Mucosa of descending colon (tissue), 3 donors: ENCODE results near the gene LRRK1. TPM values are rescaled to one million over a fixed set of nuclear protein-coding genes. Genes with fewer than 3 reads are reported as not detected.

Source experiments
- ATAC-seq: fragments of 200-7000 bp; cut with Tn5 transposase; one replicate; pipeline ENCODE4 v1.9.1; 2020; ENCODE audit warnings: mild to moderate bottlenecking, moderate library complexity
- DNase-seq, 3 donors: peaks; one replicate each; pipeline ENCODE4 v3.0.0-alpha.2; 2020
- H3K36me3 ChIP-seq: fragments of 200-600 bp; one replicate; pipeline ENCODE4 v1.8.0; 2021; ENCODE audit warnings: low read depth, mild to moderate bottlenecking
- H3K4me1 ChIP-seq: fragments of 200-600 bp; one replicate; pipeline ENCODE4 v1.8.0; 2021; ENCODE audit warnings: low read depth, mild to moderate bottlenecking
- H3K4me3 ChIP-seq: fragments of 200-600 bp; one replicate; pipeline ENCODE4 v1.8.0; 2021; ENCODE audit warnings: mild to moderate bottlenecking
- H3K9me3 ChIP-seq: fragments of 200-600 bp; one replicate; pipeline ENCODE4 v1.8.0; 2021; ENCODE audit warnings: mild to moderate bottlenecking
- intact Hi-C, 2 donors: fragments of 100-400 bp; cut with DNase I in 1 of 2; cut with micrococcal nuclease in 1 of 2; formaldehyde crosslinking; loops; one replicate each; pipeline versions ENCODE4 v1.11.0 to v1.11.1; 2022; cut with DNase I, micrococcal nuclease
- total RNA-seq, 3 donors: library from RNA; stranded (reverse); fragmentation: NEBNext Ultra II Directional in 2 of 3; extraction: Animal tissue kit (Norgen Biotek cat#: 25700) in 2 of 3; gene quantifications; one replicate each; pipeline versions ENCODE4 v1.2.1 to v1.2.4, GENCODE V29; 2021 to 2023
- TF ChIP-seq, protein P1 (sequence below): fragments of 200-600 bp; IDR thresholded peaks from one replicate; pipeline ENCODE4 v1.8.0; 2022; ENCODE audit warnings: antibody characterized with exemption, mild to moderate bottlenecking
- donor health status: DM: no; HTN: no; CAD: no; lungs with moderate emphysema.
- donor health status: DM: no; HTN: no; CAD: no.
- donor health status: DM: no; HTN: yes; CAD: no.

LRRK1 gene
- total RNA-seq, 3 donors from 2014 or later, result 43.7 to 60.1 (median 50.6) TPM

DNA sequence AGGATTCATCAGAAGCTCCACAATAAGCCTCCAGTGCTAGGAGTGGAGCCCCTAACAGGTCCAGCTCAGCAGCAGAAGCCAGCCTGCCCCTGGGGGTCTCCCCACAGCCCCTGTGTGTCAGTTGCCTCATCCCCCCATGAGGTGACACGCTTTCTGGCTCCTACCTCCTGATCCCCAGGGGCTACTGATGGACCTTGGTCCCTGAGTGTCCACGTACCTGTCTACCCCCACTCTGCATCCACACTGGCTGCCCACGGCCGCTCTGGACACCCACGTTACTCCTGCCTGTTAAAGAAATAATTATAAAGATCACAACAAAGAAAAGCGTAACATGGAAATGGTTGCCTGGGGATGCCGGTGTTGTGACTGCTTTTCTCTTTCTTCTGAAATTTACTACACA, 189.6 kb downstream of the LRRK1 start:
- TF ChIP-seq, protein P1, sequence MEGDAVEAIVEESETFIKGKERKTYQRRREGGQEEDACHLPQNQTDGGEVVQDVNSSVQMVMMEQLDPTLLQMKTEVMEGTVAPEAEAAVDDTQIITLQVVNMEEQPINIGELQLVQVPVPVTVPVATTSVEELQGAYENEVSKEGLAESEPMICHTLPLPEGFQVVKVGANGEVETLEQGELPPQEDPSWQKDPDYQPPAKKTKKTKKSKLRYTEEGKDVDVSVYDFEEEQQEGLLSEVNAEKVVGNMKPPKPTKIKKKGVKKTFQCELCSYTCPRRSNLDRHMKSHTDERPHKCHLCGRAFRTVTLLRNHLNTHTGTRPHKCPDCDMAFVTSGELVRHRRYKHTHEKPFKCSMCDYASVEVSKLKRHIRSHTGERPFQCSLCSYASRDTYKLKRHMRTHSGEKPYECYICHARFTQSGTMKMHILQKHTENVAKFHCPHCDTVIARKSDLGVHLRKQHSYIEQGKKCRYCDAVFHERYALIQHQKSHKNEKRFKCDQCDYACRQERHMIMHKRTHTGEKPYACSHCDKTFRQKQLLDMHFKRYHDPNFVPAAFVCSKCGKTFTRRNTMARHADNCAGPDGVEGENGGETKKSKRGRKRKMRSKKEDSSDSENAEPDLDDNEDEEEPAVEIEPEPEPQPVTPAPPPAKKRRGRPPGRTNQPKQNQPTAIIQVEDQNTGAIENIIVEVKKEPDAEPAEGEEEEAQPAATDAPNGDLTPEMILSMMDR, result no peak
- intact Hi-C loops, result no loop called here
- Histone ChIP-seq H3K4me1 (no peaks in the 10 kb centered on the region), H3K4me3 (no peak overlapping the region), H3K9me3 (no peaks in the 10 kb centered on the region), H3K36me3 (no peaks in the 10 kb centered on the region)
- ATAC-seq, result no peak
- DNase-seq, result no peak

DNA sequence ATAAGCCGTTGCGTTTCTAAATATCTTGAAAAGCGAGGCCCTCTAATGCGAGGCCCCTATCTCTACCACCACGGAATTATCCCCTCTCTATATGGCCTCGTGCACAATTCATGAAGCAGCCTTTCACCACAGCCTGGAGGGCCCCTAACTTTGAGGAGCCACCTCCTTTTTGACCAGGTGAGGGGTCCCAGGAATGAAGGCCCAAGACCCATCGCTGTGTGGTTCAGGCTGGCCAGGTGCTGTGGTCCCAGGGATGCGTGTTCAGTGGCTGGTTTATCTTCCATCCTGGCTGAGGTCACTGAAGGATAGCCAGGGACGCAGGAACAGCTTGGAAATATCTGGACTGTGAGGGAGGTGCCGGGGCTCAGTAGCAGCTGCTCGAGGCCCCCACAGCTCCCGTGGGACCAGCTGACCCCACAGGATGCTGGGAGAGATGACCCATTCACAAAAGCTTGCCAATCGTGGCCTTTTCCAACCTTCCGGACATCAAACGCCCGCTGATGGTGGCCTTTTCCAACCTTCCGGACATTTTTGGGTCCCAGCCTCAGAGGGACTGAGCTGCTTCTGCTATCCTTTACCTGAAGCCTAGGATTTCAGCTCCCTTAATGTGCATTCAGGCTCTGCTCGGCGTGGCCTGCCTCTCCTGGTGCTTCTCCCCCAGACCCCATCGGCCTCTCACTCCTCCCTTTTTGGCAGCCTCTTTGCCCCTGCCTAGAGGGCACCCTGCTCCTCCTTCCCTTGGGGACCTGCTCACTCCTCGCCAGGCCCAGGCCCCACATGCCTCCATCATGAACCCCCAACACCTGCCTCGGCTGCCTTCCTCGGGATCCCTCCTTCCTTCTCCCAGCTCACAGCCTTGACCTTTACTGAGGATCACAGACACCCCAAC, 191.8 kb downstream of the LRRK1 start:
- no peak for ATAC-seq
- intact Hi-C loops, result no loop called here
- H3K4me1 ChIP-seq, result no peaks in the 10 kb centered on the region
- no peak overlapping the region for H3K4me3 ChIP-seq
- no peaks in the 10 kb centered on the region for H3K36me3 ChIP-seq
- H3K9me3 ChIP-seq, result no peaks in the 10 kb centered on the region
- TF ChIP-seq, protein P1, result no peak
- no peak for DNase-seq

DNA sequence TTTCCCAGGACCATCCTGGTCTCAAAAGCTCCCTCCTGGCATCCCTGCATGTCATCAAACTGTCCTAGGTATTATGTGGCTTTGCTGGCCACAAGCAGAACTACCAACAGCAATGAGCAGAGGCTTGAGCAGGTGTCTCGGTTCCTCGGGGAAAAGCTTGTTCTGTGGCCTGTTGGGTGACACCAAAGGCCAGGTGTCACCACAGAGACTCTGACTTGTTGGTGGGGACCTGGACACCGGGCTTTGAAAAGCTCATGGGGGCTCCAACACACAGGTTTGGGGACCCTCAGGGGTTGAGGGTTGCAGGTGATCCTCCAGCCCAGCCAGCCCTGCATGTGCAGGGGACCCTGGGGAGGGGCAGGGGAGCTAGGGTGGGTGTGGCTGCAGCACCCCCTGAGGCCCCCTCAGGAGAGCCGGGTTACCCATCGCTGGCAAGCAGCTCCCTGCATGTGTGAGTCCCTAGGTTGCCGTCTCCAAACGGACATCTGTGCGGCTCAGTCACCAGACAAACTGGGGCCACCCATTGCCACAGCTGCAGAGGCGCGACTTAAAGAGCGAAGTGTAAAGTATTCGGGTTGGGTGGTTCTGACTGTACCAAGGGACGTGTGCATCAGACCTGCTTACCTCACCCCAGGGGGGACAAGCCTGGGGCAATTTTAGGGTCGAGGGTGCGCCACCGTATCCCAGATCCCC, 192.6 kb downstream of the LRRK1 start:
- TF ChIP-seq, protein P1, result no peak
- no peak for DNase-seq
- no peaks in the 10 kb centered on the region for H3K36me3 ChIP-seq
- ATAC-seq, result no peak
- no peaks in the 10 kb centered on the region for H3K4me1 ChIP-seq
- H3K9me3 ChIP-seq, result no peaks in the 10 kb centered on the region
- intact Hi-C loops, result no loop called here
- H3K4me3 ChIP-seq, result no peak overlapping the region

DNA sequence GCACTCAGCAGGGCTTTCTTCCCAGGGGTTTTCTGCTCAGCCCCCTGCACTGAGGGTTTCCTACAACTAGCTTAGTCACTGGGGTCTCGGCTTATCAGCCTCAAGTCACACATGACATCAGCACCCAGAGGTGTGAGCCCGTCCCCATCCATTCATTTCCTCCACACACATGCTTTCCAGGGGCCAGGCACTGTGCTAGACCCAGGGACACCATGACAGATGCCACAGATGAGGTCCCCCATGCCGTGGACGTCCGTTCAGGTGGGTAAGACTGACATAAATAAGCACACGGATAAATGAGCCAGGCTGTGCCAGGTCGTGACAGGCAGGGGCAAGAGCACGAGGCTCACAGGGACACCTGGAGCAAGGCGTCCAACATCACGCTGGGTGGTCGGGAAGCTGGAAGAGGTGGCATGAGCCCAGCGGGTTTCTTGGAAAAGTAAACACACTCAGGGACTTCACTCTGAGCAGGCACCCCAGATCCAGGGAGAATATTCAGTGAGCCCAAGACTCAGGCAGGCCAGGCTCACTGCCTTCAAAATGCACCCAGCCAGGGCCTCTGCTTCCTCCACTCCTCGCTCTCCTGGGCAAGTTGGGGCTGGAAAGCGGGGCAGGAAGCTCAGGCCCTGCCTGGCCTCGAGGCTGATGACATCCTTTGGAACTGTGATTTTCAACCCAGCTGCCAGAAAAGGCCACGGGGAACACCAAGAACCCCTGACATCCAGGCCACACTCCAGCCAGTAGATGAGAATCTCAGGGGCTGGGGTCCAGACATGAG, 193.4 kb downstream of the LRRK1 start:
- no peak overlapping the region for H3K4me3 ChIP-seq
- ATAC-seq (no peak), DNase-seq (no peak)
- TF ChIP-seq, protein P1, result no peak
- intact Hi-C loops, result no loop called here
- H3K9me3 ChIP-seq, result no peaks in the 10 kb centered on the region
- H3K36me3 ChIP-seq, result no peaks in the 10 kb centered on the region
- no peaks in the 10 kb centered on the region for H3K4me1 ChIP-seq

DNA sequence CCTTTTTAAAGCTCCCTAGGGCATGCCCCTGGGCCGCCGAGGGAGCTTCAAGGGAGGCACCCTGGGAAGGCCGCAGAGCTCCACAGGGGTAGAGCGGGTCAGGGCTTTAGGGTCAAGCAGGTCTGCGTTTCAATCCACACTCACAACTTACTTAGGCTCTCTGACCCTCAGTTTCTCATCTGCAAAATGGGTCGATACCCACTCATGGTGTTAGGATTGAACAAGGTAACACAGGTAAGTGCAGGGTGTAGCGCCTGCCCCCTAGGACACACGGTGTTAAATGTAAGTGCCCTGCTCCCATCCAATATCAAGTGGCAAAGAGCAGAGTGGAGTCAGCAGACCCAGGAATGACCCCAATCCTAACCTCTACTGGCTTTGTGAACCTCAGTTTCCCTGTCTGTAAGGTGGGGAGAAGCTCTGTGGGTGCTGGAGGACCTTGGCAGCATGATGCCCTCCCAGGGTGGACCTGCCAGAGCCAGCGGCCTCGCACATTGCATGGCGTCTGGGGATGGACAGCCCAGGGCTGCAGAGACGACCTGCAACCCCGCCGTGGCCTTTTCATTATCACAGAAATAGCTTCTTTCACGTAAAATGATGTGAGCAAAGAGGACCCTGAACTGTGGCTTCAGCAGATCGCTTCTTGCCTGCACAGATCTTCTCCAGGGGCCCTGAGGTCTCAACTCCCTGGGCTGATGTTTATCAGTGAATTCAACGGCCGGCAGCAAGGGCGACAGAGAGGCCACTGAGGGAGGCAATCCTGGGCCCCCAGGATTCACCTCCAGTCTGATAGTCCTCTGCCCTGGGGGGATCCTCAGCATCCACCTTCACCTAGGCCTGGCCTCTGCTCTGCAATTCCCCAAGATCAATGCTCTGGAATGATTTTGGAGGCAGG, 194.2 kb downstream of the LRRK1 start:
- H3K36me3 ChIP-seq, result no peaks in the 10 kb centered on the region
- H3K4me1 ChIP-seq, result no peaks in the 10 kb centered on the region
- ATAC-seq, result no peak
- no peak for DNase-seq
- TF ChIP-seq, protein P1, result no peak
- intact Hi-C loops, result no loop called here
- no peak overlapping the region for H3K4me3 ChIP-seq
- no peaks in the 10 kb centered on the region for H3K9me3 ChIP-seq
